Loucy (cell line): ENCODE data around the gene SLC36A1.

Experiments
- H2AFZ ChIP-seq: fragments of 200-600 bp; sonication (generic); 2 replicates; pipeline ENCODE4 v1.6.0; 2016; ENCODE audit warnings: antibody characterized with exemption, mild to moderate bottlenecking, low read length, moderate library complexity
- H3F3A ChIP-seq: fragments of 200-600 bp; 2 replicates; pipeline ENCODE4 v1.6.0; 2016; ENCODE audit warnings: antibody characterized with exemption, low read depth, mild to moderate bottlenecking
- H3K27me3 ChIP-seq: fragments of 200-600 bp; sonication (generic); 2 replicates; pipeline ENCODE4 v1.6.1; 2014; ENCODE audit warnings: low read length, mild to moderate bottlenecking; ENCODE audit not compliant: insufficient read depth, poor library complexity, severe bottlenecking
- H3K36me3 ChIP-seq: fragments of 200-600 bp; sonication (generic); 2 replicates; pipeline ENCODE4 v1.6.1; 2016; ENCODE audit warnings: low read length; ENCODE audit not compliant: insufficient read depth
- H3K4me1 ChIP-seq: fragments of 200-600 bp; sonication (generic); 2 replicates; pipeline ENCODE4 v1.5.1; 2014; ENCODE audit warnings: low read length, mild to moderate bottlenecking; ENCODE audit not compliant: insufficient read depth, poor library complexity, severe bottlenecking
- H3K4me2 ChIP-seq: fragments of 200-600 bp; sonication (generic); 2 replicates; pipeline ENCODE4 v1.6.0; 2014; ENCODE audit warnings: antibody characterized with exemption, low read length, low read depth, mild to moderate bottlenecking; ENCODE audit not compliant: poor library complexity, severe bottlenecking
- H3K4me3 ChIP-seq: fragments of 200-600 bp; sonication (generic); 2 replicates; pipeline ENCODE4 v1.5.1; 2014; ENCODE audit warnings: low read length, mild to moderate bottlenecking, mixed read lengths; ENCODE audit not compliant: poor library complexity, severe bottlenecking
- H3K79me2 ChIP-seq: fragments of 200-600 bp; sonication (generic); 2 replicates; pipeline ENCODE4 v1.6.1; 2014; ENCODE audit warnings: low read length; ENCODE audit not compliant: insufficient read depth
- H3K9ac ChIP-seq: fragments of 200-600 bp; sonication (generic); 2 replicates; pipeline ENCODE4 v1.6.0; 2014; ENCODE audit warnings: mild to moderate bottlenecking, low read depth, low read length, moderate library complexity; ENCODE audit not compliant: poor library complexity, severe bottlenecking
- H3K9me2 ChIP-seq: fragments of 200-600 bp; sonication (generic); replicated peaks from 2 replicates; pipeline ENCODE4 v1.6.1; 2016; ENCODE audit warnings: low read depth, low read length, mixed read lengths
- H3K9me3 ChIP-seq: fragments of 200-600 bp; sonication (generic); 2 replicates; pipeline ENCODE4 v1.6.1; 2014; ENCODE audit warnings: mild to moderate bottlenecking, antibody characterized with exemption, low read length, low read depth; ENCODE audit not compliant: insufficient read depth
- H4K20me1 ChIP-seq: fragments of 200-600 bp; sonication (generic); 2 replicates; pipeline ENCODE4 v1.6.0; 2014; ENCODE audit warnings: antibody characterized with exemption, low read length, mild to moderate bottlenecking; ENCODE audit not compliant: insufficient read depth, poor library complexity, severe bottlenecking
- EZH2phosphoT487 ChIP-seq: fragments of 200-600 bp; IDR thresholded peaks from 2 replicates; pipeline ENCODE4 v1.6.1; 2018; ENCODE audit warnings: antibody characterized with exemption, mild to moderate bottlenecking, moderate library complexity, borderline replicate concordance
- TF ChIP-seq, protein P1 (sequence below): fragments of 200-600 bp; sonication (generic); conservative IDR thresholded peaks from 2 replicates; pipeline ENCODE4 v1.5.1; 2014; ENCODE audit warnings: mild to moderate bottlenecking, antibody characterized with exemption, low read length

Gene SLC36A1

DNA sequence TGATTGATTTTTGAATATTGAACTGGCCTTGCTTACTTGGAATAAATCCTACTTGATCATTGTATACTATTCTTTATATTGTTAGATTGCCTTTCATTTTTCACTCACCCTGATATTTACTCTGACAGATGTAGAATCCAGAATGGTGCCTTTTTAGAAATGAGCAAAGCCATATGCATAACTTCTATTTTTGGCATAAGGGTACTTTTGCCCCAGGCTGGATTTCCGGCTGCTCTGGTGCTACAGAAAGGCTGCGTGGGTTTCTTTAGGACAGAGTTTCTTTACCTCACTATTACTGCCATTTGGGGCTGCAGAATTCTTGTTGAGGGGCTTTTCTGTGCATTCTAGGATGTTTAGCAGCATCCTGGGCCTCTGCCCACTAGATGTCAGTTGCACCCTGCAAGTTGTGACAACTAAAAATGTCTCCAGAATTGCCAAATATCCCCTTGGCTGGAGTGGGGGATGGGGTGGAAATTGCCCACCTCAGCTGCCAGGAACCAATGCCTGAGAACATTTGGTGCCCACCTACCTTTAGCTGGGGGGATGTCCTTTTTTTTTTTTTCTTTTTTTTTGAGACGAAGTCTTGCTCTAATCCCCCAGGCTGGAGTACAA is 50.1 kb downstream of the SLC36A1 start:
- H3K36me3 ChIP-seq: no peaks in the 10 kb centered on the region
- H3K9me2 ChIP-seq: no peaks in the 10 kb centered on the region
- no peak overlapping the region for H2AFZ ChIP-seq
- H4K20me1 ChIP-seq: no peaks in the 10 kb centered on the region
- no peaks in the 10 kb centered on the region for H3K9me3 ChIP-seq
- H3K4me1 ChIP-seq: no peaks in the 10 kb centered on the region
- no peaks in the 10 kb centered on the region for H3F3A ChIP-seq
- H3K4me2 ChIP-seq: no peak overlapping the region
- no peaks in the 10 kb centered on the region for H3K79me2 ChIP-seq
- TF ChIP-seq, protein P1, sequence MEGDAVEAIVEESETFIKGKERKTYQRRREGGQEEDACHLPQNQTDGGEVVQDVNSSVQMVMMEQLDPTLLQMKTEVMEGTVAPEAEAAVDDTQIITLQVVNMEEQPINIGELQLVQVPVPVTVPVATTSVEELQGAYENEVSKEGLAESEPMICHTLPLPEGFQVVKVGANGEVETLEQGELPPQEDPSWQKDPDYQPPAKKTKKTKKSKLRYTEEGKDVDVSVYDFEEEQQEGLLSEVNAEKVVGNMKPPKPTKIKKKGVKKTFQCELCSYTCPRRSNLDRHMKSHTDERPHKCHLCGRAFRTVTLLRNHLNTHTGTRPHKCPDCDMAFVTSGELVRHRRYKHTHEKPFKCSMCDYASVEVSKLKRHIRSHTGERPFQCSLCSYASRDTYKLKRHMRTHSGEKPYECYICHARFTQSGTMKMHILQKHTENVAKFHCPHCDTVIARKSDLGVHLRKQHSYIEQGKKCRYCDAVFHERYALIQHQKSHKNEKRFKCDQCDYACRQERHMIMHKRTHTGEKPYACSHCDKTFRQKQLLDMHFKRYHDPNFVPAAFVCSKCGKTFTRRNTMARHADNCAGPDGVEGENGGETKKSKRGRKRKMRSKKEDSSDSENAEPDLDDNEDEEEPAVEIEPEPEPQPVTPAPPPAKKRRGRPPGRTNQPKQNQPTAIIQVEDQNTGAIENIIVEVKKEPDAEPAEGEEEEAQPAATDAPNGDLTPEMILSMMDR: no peak
- no peak overlapping the region for H3K9ac ChIP-seq
- no peaks in the 10 kb centered on the region for H3K27me3 ChIP-seq
- no peak overlapping the region for H3K4me3 ChIP-seq

DNA sequence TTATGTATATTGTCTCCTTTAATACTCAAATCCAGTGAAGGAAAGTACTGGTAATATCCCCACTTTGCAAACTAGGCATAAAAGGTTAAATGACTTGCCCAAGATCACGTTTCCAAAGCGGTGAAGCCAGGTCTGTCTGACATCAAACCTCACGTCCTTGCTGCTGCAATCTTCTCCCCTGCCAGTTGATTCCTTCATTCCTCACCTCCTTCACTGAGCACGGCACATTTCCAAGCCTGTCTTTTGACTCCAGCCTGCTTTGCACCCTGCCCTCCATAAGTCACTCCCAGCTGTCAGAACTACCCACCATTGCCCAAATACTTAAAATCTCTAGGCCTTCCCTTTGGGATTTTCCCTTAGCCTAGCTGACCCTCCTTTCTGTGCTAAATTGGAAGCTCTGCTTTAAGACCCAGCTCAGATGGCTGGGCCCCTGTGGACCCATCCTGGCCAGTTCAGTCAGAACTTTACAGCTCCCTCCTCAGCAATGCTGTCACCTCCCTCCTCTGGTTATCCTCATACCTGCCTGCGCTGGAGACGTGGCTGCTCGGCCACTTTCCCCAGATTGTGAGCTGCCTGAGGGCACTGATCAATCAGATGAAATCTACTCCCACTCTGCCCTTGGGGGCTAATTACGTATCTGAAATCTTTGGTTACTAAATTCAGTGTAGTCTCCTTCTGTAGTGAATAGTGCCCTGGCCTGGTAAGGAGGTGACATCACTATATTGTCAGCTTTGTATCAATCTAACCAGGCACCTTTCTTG is 51.2 kb downstream of the SLC36A1 start:
- TF ChIP-seq EZH2phosphoT487: no peak
- TF ChIP-seq, protein P1: no peak
- no peaks in the 10 kb centered on the region for H3K79me2 ChIP-seq
- no peaks in the 10 kb centered on the region for H4K20me1 ChIP-seq
- no peaks in the 10 kb centered on the region for H3K36me3 ChIP-seq
- H3K4me1 ChIP-seq: no peaks in the 10 kb centered on the region
- no peak overlapping the region for H2AFZ ChIP-seq
- no peak overlapping the region for H3K4me2 ChIP-seq
- H3F3A ChIP-seq: no peaks in the 10 kb centered on the region
- no peaks in the 10 kb centered on the region for H3K9me3 ChIP-seq
- no peaks in the 10 kb centered on the region for H3K9me2 ChIP-seq
- H3K4me3 ChIP-seq: no peak overlapping the region
- H3K27me3 ChIP-seq: no peaks in the 10 kb centered on the region
- H3K9ac ChIP-seq: no peak overlapping the region

DNA sequence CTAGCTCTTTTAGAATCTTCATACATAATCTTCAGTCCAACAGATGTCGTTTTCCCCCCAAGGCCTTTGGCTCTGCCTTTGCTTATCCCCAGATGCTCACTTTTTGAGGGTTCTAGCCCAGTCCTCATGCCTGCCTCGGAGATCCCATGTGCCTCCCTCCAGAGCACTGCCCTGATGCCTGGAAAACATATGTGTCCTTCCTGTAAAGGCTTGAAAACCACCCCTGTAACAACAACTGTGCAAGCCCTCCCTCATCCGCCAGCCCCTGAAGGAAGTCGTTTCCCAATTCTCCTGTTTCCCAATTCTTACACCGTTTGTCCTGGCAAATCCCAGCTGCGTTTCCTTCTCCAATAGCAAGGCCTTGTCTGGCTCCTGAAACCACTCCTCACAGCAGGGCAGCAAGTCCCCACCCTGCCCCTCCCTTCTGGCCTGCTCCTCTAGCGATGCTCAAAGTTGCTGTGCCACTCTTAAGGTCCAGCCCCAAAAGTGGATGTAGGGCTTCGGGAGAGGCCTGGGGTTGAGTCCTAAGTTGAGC is 52.2 kb downstream of the SLC36A1 start:
- Histone ChIP-seq H3K4me1 (no peaks in the 10 kb centered on the region), H3K9me2 (no peaks in the 10 kb centered on the region), H3F3A (no peaks in the 10 kb centered on the region), H3K9ac (no peak overlapping the region), H3K4me2 (no peak overlapping the region), H3K79me2 (no peaks in the 10 kb centered on the region), H3K27me3 (no peaks in the 10 kb centered on the region), H3K9me3 (no peaks in the 10 kb centered on the region), H4K20me1 (no peaks in the 10 kb centered on the region), H3K36me3 (no peaks in the 10 kb centered on the region), H3K4me3 (no peak overlapping the region), H2AFZ (no peak overlapping the region)
- TF ChIP-seq EZH2phosphoT487: no peak
- TF ChIP-seq, protein P1: no peak
